H1 (cell line): ENCODE measurements around the gene TPSG1. TPM values are rescaled to one million over a fixed set of nuclear protein-coding genes. Genes with fewer than 3 reads are reported as not detected.

Experiments
- CTCF ChIA-PET: fragments of 300-600 bp; sonication (Branson Sonifier 250); formaldehyde crosslinking; loops from one replicate; lab custom pipeline; 2021; ENCODE audit not compliant: partially characterized antibody; lab: Charles Lee
- POLR2A ChIA-PET: fragments of 300-600 bp; sonication (Branson Sonifier 250); formaldehyde crosslinking; loops from one replicate; lab custom pipeline; 2021; ENCODE audit warnings: inconsistent platforms; ENCODE audit not compliant: partially characterized antibody; lab: Charles Lee
- DNase-seq, 2 experiments: peaks; one replicate each; pipeline versions ENCODE4 v3.0.0 to v3.0.0-alpha.2; 2010 to 2022; ENCODE audit warnings: low spot score in 2 of 2, low read depth in 1 of 2, mixed read lengths in 1 of 2
- FAIRE-seq: peaks from 2 replicates; lab custom pipeline; 2011; peaks lifted over from hg19 to GRCh38; lab: Jason Lieb, UNC
- H2AFZ ChIP-seq: 2 replicates; pipeline ENCODE4 v1.8.1; 2012; ENCODE audit warnings: low read length, inconsistent platforms
- H2AK5ac ChIP-seq: 2 replicates; pipeline ENCODE4 v1.6.1; 2013; ENCODE audit warnings: low read depth, low read length
- H2BK120ac ChIP-seq: replicated peaks from 2 replicates; pipeline ENCODE3; 2013; ENCODE audit warnings: low read depth, low read length, inconsistent platforms
- H2BK12ac ChIP-seq: 2 replicates; pipeline ENCODE4 v1.6.1; 2013; ENCODE audit warnings: low read depth, low read length
- H2BK15ac ChIP-seq: 2 replicates; pipeline ENCODE4 v1.6.1; 2013; ENCODE audit warnings: low read length
- H2BK20ac ChIP-seq: 2 replicates; pipeline ENCODE4 v1.6.1; 2013; ENCODE audit warnings: low read length
- H2BK5ac ChIP-seq: 2 replicates; pipeline ENCODE4 v1.6.1; 2013; ENCODE audit warnings: low read depth, low read length
- H3K14ac ChIP-seq: 2 replicates; pipeline ENCODE4 v1.6.1; 2013; ENCODE audit warnings: inconsistent platforms; ENCODE audit not compliant: insufficient read length
- H3K18ac ChIP-seq: 2 replicates; pipeline ENCODE4 v1.6.1; 2013; ENCODE audit warnings: low read length; ENCODE audit errors: extremely low read depth
- H3K23ac ChIP-seq: 2 replicates; pipeline ENCODE4 v1.6.1; 2013; ENCODE audit warnings: inconsistent platforms; ENCODE audit not compliant: insufficient read length
- H3K23me2 ChIP-seq: 2 replicates; pipeline ENCODE4 v1.6.1; 2013; ENCODE audit warnings: low read depth, low read length
- H3K27ac ChIP-seq: 2 replicates; pipeline ENCODE4 v1.6.1; 2011; ENCODE audit warnings: low read depth, low read length, inconsistent platforms
- H3K27me3 ChIP-seq, 4 experiments: replicated peaks in 1 of 4; 1 replicate in 1 of 4; 2 replicates in 3 of 4; pipeline versions ENCODE4 v1.6.1 to v1.8.1; 2011 to 2013; ENCODE audit warnings: low read length in 3 of 4, mild to moderate bottlenecking in 3 of 4, inconsistent platforms in 2 of 4, mixed read lengths in 2 of 4, moderate library complexity in 1 of 4; ENCODE audit not compliant: control insufficient read depth in 3 of 4, insufficient read depth in 3 of 4; ENCODE audit errors: extremely low read depth in 1 of 4
- H3K36me3 ChIP-seq, 4 experiments: 2 replicates each; pipeline versions ENCODE4 v1.6.1 to v1.8.1; 2011 to 2013; ENCODE audit warnings: mild to moderate bottlenecking in 4 of 4, low read length in 3 of 4, moderate library complexity in 2 of 4, control low read depth in 1 of 4, inconsistent platforms in 1 of 4; ENCODE audit not compliant: insufficient read depth in 4 of 4, control insufficient read depth in 2 of 4
- H3K4ac ChIP-seq: replicated peaks from 2 replicates; pipeline ENCODE3; 2013; ENCODE audit warnings: low read length, low read depth, mixed read lengths, inconsistent platforms; ENCODE audit not compliant: insufficient read length
- H3K4me1 ChIP-seq, 4 experiments: replicated peaks in 1 of 4; 1 replicate in 1 of 4; 2 replicates in 3 of 4; pipeline versions ENCODE4 v1.6.1 to v1.8.1; 2011 to 2013; ENCODE audit warnings: low read length in 3 of 4, inconsistent platforms in 2 of 4, mixed read lengths in 1 of 4; ENCODE audit not compliant: insufficient read depth in 4 of 4, control insufficient read depth in 3 of 4
- H3K4me2 ChIP-seq, 2 experiments: 2 replicates each; pipeline versions ENCODE4 v1.6.1 to v1.8.1; 2011 to 2013; ENCODE audit warnings: low read depth in 2 of 2, low read length in 2 of 2, control low read depth in 1 of 2, inconsistent platforms in 1 of 2, mild to moderate bottlenecking in 1 of 2; ENCODE audit not compliant: insufficient read depth in 1 of 2
- H3K4me3 ChIP-seq, 4 experiments: fragments of 200-600, 300-600 bp in 1 of 4; sonication (generic), shearing (Covaris generic), sonication (Bioruptor Twin) in 1 of 4; 2 replicates each; pipeline versions ENCODE4 v1.5.1 to v1.8.1; 2011 to 2016; ENCODE audit warnings: low read length in 4 of 4, low read depth in 3 of 4, control low read depth in 2 of 4, inconsistent platforms in 2 of 4, mild to moderate bottlenecking in 2 of 4, mixed read lengths in 1 of 4, moderate library complexity in 1 of 4; ENCODE audit not compliant: insufficient read depth in 2 of 4; ENCODE audit errors: extremely low read depth in 1 of 4
- H3K56ac ChIP-seq: replicated peaks from 2 replicates; pipeline ENCODE3; 2013; ENCODE audit warnings: low read depth, mild to moderate bottlenecking, mixed read lengths, low read length, inconsistent platforms; ENCODE audit not compliant: insufficient read length
- H3K79me1 ChIP-seq: 2 replicates; pipeline ENCODE4 v1.6.1; 2013; ENCODE audit warnings: low read depth, low read length, control low read depth
- H3K79me2 ChIP-seq, 2 experiments: 2 replicates each; pipeline versions ENCODE4 v1.6.1 to v1.8.1; 2012 to 2013; ENCODE audit warnings: low read length in 2 of 2, mild to moderate bottlenecking in 2 of 2, inconsistent platforms in 1 of 2; ENCODE audit not compliant: insufficient read depth in 2 of 2, control insufficient read depth in 1 of 2
- H3K9ac ChIP-seq, 4 experiments: replicated peaks in 1 of 4; 1 replicate in 1 of 4; 2 replicates in 3 of 4; pipeline versions ENCODE4 v1.6.1 to v1.8.1; 2011 to 2013; ENCODE audit warnings: low read depth in 3 of 4, low read length in 3 of 4, control low read depth in 2 of 4, mild to moderate bottlenecking in 2 of 4, moderate library complexity in 2 of 4, inconsistent platforms in 1 of 4; ENCODE audit errors: extremely low read depth in 1 of 4
- H3K9me3 ChIP-seq, 2 experiments: 2 replicates each; pipeline versions ENCODE4 v1.6.1 to v1.8.1; 2012 to 2013; ENCODE audit warnings: mild to moderate bottlenecking in 2 of 2, moderate library complexity in 2 of 2, control low read depth in 1 of 2, inconsistent platforms in 1 of 2, low read depth in 1 of 2, low read length in 1 of 2, mixed read lengths in 1 of 2; ENCODE audit not compliant: insufficient read depth in 2 of 2
- H4K20me1 ChIP-seq, 2 experiments: replicated peaks in 1 of 2; 2 replicates each; pipeline versions ENCODE3 to v1.8.1; 2011 to 2013; ENCODE audit warnings: inconsistent platforms in 2 of 2, low read length in 2 of 2, mild to moderate bottlenecking in 1 of 2; ENCODE audit not compliant: insufficient read depth in 2 of 2, control insufficient read depth in 1 of 2
- H4K5ac ChIP-seq: 2 replicates; pipeline ENCODE4 v1.6.1; 2013; ENCODE audit warnings: low read length, low read depth, mixed read lengths, inconsistent platforms; ENCODE audit not compliant: insufficient read length
- H4K8ac ChIP-seq: 2 replicates; pipeline ENCODE4 v1.8.0; 2013; ENCODE audit warnings: mild to moderate bottlenecking, moderate library complexity, low read length, inconsistent platforms; ENCODE audit not compliant: insufficient read depth; ENCODE audit errors: extremely low read depth
- H4K91ac ChIP-seq: replicated peaks from 2 replicates; pipeline ENCODE3; 2013; ENCODE audit warnings: low read length, mixed read lengths, inconsistent platforms; ENCODE audit not compliant: insufficient read length
- CBX8 ChIP-seq: fragments of 300-800, 300-1000 bp; sonication (generic); IDR thresholded peaks from 2 replicates; pipeline ENCODE4 v1.7.1; 2016; ENCODE audit warnings: low read depth, low read length, borderline replicate concordance
- GABPA ChIP-seq: IDR thresholded peaks from 2 replicates; pipeline ENCODE4 v1.6.1; 2011; ENCODE audit warnings: mild to moderate bottlenecking, low read length, moderate library complexity, borderline replicate concordance; ENCODE audit not compliant: insufficient read depth
- NANOG ChIP-seq: IDR thresholded peaks from 2 replicates; pipeline ENCODE4 v1.6.1; 2011; ENCODE audit warnings: low read length, low read depth, mild to moderate bottlenecking, inconsistent platforms; ENCODE audit not compliant: insufficient read depth, poor library complexity, severe bottlenecking
- POLR2A ChIP-seq, 2 experiments: IDR thresholded peaks; 1 replicate in 1 of 2; 2 replicates in 1 of 2; pipeline ENCODE4 v1.6.1; 2011; ENCODE audit warnings: low read depth in 2 of 2, low read length in 2 of 2, mild to moderate bottlenecking in 2 of 2; ENCODE audit errors: control extremely low read depth in 1 of 2
- RBBP5 ChIP-seq: IDR thresholded peaks from 2 replicates; pipeline ENCODE4 v1.7.1; 2012; ENCODE audit warnings: low read depth, mild to moderate bottlenecking, inconsistent platforms, low read length, moderate library complexity, borderline replicate concordance
- ZNF274 ChIP-seq: IDR thresholded peaks from 2 replicates; pipeline ENCODE4 v1.7.0; 2012; ENCODE audit warnings: low read length, borderline replicate concordance; ENCODE audit errors: extremely low read depth
- WGBS, 2 experiments: shearing (Covaris generic) in 1 of 2; methylation state at CpG; one replicate each; pipeline versions ENCODE4 v1.1.6 to v1.1.7; 2013 to 2015; ENCODE audit warnings: low lambda C conversion rate in 2 of 2, mixed read lengths in 2 of 2, inconsistent platforms in 1 of 2, low coverage in 1 of 2, missing lambda C conversion rate in 1 of 2; ENCODE audit not compliant: insufficient replicate concordance in 2 of 2, insufficient coverage in 1 of 2, insufficient read length in 1 of 2; ENCODE audit errors: extremely low coverage in 1 of 2, missing lambda C conversion rate in 1 of 2; 5-methylcytosine and 5-hydroxymethylcytosine counted together
- polyA plus RNA-seq, 7 experiments: library from polyadenylated mRNA; depleted of rRNA in 3 of 7; stranded (reverse) in 5 of 7; unstranded in 2 of 7; fragments of >200 nt in 5 of 7; fragments of 200-250 nt in 2 of 7; gene quantifications; 1 replicate in 5 of 7; 2 replicates in 1 of 7; 4 replicates in 1 of 7; pipeline versions ENCODE4 v1.2.1 to v1.2.3, GENCODE V29; 2011 to 2013; ENCODE audit warnings: missing spikeins in 2 of 7, mixed read lengths in 2 of 7
- total RNA-seq: library from RNA; stranded (reverse); fragmentation: NEBNext Ultra II Directional; extraction: Animal tissue kit (Norgen Biotek cat#: 25700); gene quantifications from 2 replicates; pipeline ENCODE4 v1.2.1, GENCODE V29; 2021

The TPSG1 gene
- total and polyA plus RNA-seq, 2 of the 8 experiments (the other 6 are each of a cell fraction or from before 2014, with no cell fraction given): not detected

DNA sequence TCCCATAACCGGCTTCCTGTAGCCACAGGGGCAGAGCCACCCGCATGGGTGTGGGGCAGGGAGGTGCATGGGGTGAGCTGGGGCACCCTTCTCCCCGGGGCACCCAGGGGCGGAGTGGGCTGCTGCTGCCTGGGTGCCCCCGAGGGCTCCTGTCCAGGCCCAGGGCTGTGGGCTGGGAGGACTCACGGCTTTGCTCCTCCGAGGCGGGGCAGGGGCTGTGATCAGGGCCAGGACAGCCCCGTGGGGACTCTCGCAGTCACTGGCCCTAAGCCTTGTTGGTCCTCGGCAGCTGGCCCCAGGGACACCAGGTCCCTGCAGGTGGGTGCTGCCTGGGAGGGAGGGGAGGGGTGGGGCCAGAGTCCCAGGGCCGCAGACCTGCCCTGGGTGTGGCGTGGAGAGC is 52.4 kb downstream of the TPSG1 start:
- no peak overlapping the region for H2BK12ac ChIP-seq
- H2AK5ac ChIP-seq: no peak overlapping the region
- no peak overlapping the region for H3K18ac ChIP-seq
- H3K79me1 ChIP-seq: peaks cover 12% of the 10 kb centered on the region
- peaks cover 0 to 4% (median under 1%) of the 10 kb centered on the region in 4 experiments; a peak in 1 of 7 replicates for H3K4me1 ChIP-seq
- DNase-seq (no peak), FAIRE-seq (no peak)
- no peak overlapping the region for H3K27ac ChIP-seq
- no peak overlapping the region for H3K4me2 ChIP-seq
- H3K4ac ChIP-seq: no peak overlapping the region
- no peak overlapping the region for H3K14ac ChIP-seq
- WGBS, 2 experiments: 98% methylated on average over 8 of the region's 13 CpGs; no CpG with 5 or more reads in 1 of the 2 experiments
- no peaks in the 10 kb centered on the region for H3K36me3 ChIP-seq
- H3K27me3 ChIP-seq: no peaks in the 10 kb centered on the region
- H4K5ac ChIP-seq: no peak overlapping the region
- H4K91ac ChIP-seq: no peak overlapping the region
- H2BK120ac ChIP-seq: no peak overlapping the region
- H3K56ac ChIP-seq: no peak overlapping the region
- no peak overlapping the region for H4K8ac ChIP-seq
- no peaks in the 10 kb centered on the region for H3K9me3 ChIP-seq
- H2BK5ac ChIP-seq: no peak overlapping the region
- H3K79me2 ChIP-seq: peaks cover 0 to 6% of the 10 kb centered on the region in 2 experiments; a peak in 1 of 4 replicates
- ChIA-PET POLR2A (interaction anchor here (1.0 kb wide), 1 partner anchor 14 kb away, joined by 3 read pairs; no protein-coding TSS in a partner anchor), CTCF (interaction anchor here (0.9 to 1.8 kb wide), 3 partner anchors 9 to 53 kb away, joined by 3 to 8 read pairs (median 3); no protein-coding TSS in a partner anchor)
- no peak overlapping the region for H3K4me3 ChIP-seq
- H2BK20ac ChIP-seq: no peak overlapping the region
- H3K9ac ChIP-seq: no peak overlapping the region
- no peak overlapping the region for H2AFZ ChIP-seq
- H3K23me2 ChIP-seq: no peaks in the 10 kb centered on the region
- no peak for TF ChIP-seq ZNF274
- no peak for TF ChIP-seq CBX8
- no peak for TF ChIP-seq POLR2A (IDR thresholded peaks at IDR 0.05; ENCODE audit: control extremely low read depth in 1 of 2, low read depth in 2 of 2, low read length in 2 of 2)
- no peak for TF ChIP-seq RBBP5
- TF ChIP-seq NANOG: no peak
- no peak for TF ChIP-seq GABPA
- no peak overlapping the region for H3K23ac ChIP-seq
- H2BK15ac ChIP-seq: no peak overlapping the region
- peaks cover 5 to 29% of the 10 kb centered on the region in 2 experiments for H4K20me1 ChIP-seq
